Coronary artery (tissue), 2 donors: ENCODE data around the gene SLC43A3.
"Not testable (repeated sequence)": the region's sequence is repeated elsewhere in the genome, so short reads cannot be mapped to it uniquely, and the experiment has no call there.

Experiments
- DNase-seq: peaks from one replicate; pipeline ENCODE4 v3.0.0-alpha.2; 2017; ENCODE audit warnings: low spot score
- H3K27ac ChIP-seq, 2 donors: fragments of 200-600 bp; sonication (generic); one replicate each; pipeline ENCODE4 v1.5.1; 2016 to 2019
- H3K4me3 ChIP-seq: fragments of 200-600 bp; sonication (generic); 2 replicates; pipeline ENCODE4 v1.5.1; 2016; ENCODE audit warnings: mild to moderate bottlenecking, moderate library complexity
- TF ChIP-seq, protein P1 (sequence below): fragments of 200-600 bp; sonication (generic); IDR thresholded peaks from one replicate; pipeline ENCODE4 v1.5.1; 2019; ENCODE audit warnings: antibody characterized with exemption

SLC43A3 gene

GRCh38 chr11:57370251-57370650 is 56.7 kb downstream of the SLC43A3 start:
- Histone ChIP-seq H3K27ac (no peak overlapping the region), H3K4me3 (no peak overlapping the region)
- TF ChIP-seq, protein P1, sequence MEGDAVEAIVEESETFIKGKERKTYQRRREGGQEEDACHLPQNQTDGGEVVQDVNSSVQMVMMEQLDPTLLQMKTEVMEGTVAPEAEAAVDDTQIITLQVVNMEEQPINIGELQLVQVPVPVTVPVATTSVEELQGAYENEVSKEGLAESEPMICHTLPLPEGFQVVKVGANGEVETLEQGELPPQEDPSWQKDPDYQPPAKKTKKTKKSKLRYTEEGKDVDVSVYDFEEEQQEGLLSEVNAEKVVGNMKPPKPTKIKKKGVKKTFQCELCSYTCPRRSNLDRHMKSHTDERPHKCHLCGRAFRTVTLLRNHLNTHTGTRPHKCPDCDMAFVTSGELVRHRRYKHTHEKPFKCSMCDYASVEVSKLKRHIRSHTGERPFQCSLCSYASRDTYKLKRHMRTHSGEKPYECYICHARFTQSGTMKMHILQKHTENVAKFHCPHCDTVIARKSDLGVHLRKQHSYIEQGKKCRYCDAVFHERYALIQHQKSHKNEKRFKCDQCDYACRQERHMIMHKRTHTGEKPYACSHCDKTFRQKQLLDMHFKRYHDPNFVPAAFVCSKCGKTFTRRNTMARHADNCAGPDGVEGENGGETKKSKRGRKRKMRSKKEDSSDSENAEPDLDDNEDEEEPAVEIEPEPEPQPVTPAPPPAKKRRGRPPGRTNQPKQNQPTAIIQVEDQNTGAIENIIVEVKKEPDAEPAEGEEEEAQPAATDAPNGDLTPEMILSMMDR: no peak
- DNase-seq: no peak

- TF ChIP-seq, protein P1: no peak
- Histone ChIP-seq H3K27ac (no peak overlapping the region), H3K4me3 (no peak overlapping the region)
- DNase-seq: no peak
Measured at GRCh38 chr11:57368845-57369232, 58.1 kb downstream of the SLC43A3 start.

DNA sequence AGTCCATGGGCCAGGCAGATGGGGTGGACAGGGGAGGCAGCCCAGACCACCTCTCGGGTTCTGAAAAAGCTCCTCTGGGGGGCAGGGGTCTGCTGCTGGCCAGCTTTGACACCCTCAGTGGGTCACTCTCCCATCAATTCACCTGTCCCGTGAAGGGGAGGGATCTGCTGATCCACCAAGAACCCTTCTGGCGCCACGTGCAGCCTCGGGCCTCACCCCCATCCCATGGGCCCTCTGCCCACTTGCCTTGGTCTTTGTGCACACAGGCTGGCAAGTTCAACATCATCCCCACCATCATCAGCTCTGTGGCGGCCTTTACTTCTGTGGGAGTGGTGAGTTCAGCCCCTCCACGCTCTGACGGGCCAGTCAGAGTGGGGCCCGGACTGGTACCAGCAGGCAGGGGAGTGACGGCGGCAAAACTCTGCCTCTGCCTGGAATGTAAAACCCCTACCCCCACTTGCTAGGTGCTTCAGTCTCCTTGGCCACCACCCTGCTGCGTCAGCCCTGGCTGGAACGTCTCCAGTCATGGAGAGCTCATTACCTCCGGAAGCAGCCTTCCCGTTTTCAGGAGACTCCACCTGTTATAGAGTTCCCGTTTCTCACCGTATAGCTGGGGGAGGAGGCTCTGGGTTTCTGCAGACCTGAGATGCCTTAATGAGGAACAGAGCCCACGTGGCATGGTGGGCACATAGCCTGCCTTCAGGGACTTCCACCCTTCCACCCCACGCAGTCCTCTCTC is 58.6 kb downstream of the SLC43A3 start:
- no peak for DNase-seq
- H3K4me3 ChIP-seq: no peak overlapping the region
- TF ChIP-seq, protein P1: no peak

DNA sequence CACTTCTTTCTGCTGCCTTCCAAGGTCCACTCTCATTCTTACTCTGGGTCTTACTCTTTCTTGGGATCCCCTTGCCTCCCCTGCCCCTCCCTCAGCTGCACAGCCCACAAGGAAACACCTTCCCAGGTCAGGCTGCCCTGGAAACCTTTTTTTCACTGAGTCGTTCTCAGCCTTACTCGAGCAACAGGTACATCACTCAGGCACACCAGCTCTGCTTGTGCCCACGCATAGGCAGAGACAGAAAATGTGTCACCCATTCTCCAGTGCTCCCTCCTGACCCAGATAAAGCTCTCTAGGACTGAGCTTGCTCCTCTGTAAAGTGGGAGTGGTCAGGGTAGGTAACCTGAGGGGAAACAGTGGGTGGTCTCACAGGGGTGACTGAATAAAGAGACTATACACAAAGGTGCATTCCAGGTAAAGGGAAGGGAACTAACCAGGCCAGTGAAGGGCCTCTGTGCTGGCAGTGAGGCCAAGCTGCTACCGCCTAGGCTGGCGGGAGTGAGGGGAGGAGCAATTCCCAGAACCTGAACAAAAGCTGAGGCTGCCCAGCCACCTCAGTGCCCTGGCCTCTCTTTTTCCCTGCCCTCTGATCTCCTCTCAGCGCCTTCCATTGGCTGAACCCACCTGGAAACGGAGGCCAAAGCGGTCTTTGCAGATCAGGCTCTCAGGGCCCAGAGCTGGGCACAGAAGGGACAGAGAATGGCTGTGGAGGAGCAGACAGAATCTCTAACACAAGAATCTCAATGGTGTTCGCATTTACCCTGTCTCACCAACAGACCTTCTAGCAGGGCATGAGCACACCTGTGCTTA is 61.9 kb downstream of the SLC43A3 start:
- Histone ChIP-seq H3K4me3 (no peak overlapping the region), H3K27ac (no peak overlapping the region)
- no peak for DNase-seq
- TF ChIP-seq, protein P1: no peak

More for the DNA sequence above, 58.6 kb downstream of the SLC43A3 start:
- no peak overlapping the region for H3K27ac ChIP-seq

GRCh38 chr11:57363131-57364080 is 63.5 kb downstream of the SLC43A3 start:
- DNase-seq: no peak
- TF ChIP-seq, protein P1: no peak
- H3K27ac ChIP-seq: no peak overlapping the region
- no peak overlapping the region for H3K4me3 ChIP-seq

GRCh38 chr11:57361926-57362325 is 65.0 kb downstream of the SLC43A3 start:
- no peak for DNase-seq
- TF ChIP-seq, protein P1: no peak
- Histone ChIP-seq H3K4me3 (no peak overlapping the region), H3K27ac (no peak overlapping the region)

GRCh38 chr11:57361420-57361819 is 65.5 kb downstream of the SLC43A3 start:
- not testable (repeated sequence) for H3K4me3 ChIP-seq, H3K27ac ChIP-seq, DNase-seq
